Stomach (tissue), 4 donors: ENCODE data around the gene NELFB.

Source experiments
- CTCF ChIP-seq, 7 experiments: fragments of 450-650 bp in 4 of 7; fragments of 200-600 bp in 3 of 7; sonication (generic) in 3 of 7; IDR thresholded peaks; one replicate each; pipeline ENCODE4 v1.5.1; 2016 to 2019; ENCODE audit warnings: antibody characterized with exemption in 7 of 7, control low read depth in 2 of 7, mild to moderate bottlenecking in 1 of 7
- EP300 ChIP-seq: sonication (generic); formaldehyde crosslinking; IDR thresholded peaks from one replicate; pipeline ENCODE4 v1.6.1; 2017; ENCODE audit warnings: antibody characterized with exemption
- POLR2A ChIP-seq, 4 donors: fragments of 450-650 bp; IDR thresholded peaks; one replicate each; pipeline ENCODE4 v1.6.1; 2016; ENCODE audit warnings: antibody characterized with exemption in 4 of 4, control low read depth in 2 of 4, mild to moderate bottlenecking in 1 of 4, moderate library complexity in 1 of 4
- POLR2AphosphoS5 ChIP-seq, 3 donors: sonication (generic); formaldehyde crosslinking; IDR thresholded peaks; one replicate each; pipeline ENCODE4 v1.6.1; 2016; ENCODE audit warnings: antibody characterized with exemption in 3 of 3

- TF ChIP-seq CTCF (IDR thresholded peaks at IDR 0.05) (no peak), EP300 (no peak), POLR2AphosphoS5 (IDR thresholded peaks at IDR 0.05) (peak in 2 of 3 donors; percentile 29 to 55), POLR2A (IDR thresholded peaks at IDR 0.05) (no peak)
These were observed 14.7 kb upstream of the NELFB start for GRCh38 chr9:137240318-137240840.
